Muscle of leg (tissue), 11 donors: ENCODE data around the gene OR2T29. TPM values are rescaled to one million over a fixed set of nuclear protein-coding genes. Genes with fewer than 3 reads are reported as not detected.
"Not testable (repeated sequence)": the region's sequence is repeated elsewhere in the genome, so short reads cannot be mapped to it uniquely, and the experiment has no call there.

Source experiments
- DNase-seq: peaks from one replicate; pipeline ENCODE4 v3.0.0; 2013
- H3K27ac ChIP-seq: one replicate; pipeline ENCODE4 v1.5.1; 2013; ENCODE audit warnings: mild to moderate bottlenecking, low read length, control low read depth
- H3K27me3 ChIP-seq: one replicate; pipeline ENCODE4 v1.6.1; 2013; ENCODE audit warnings: low read length; ENCODE audit not compliant: control insufficient read depth, insufficient read depth
- H3K36me3 ChIP-seq: one replicate; pipeline ENCODE4 v1.6.1; 2013; ENCODE audit warnings: low read length; ENCODE audit not compliant: control insufficient read depth, insufficient read depth
- H3K4me1 ChIP-seq: one replicate; pipeline ENCODE4 v1.6.1; 2013; ENCODE audit warnings: low read length; ENCODE audit not compliant: control insufficient read depth, insufficient read depth
- H3K4me3 ChIP-seq: one replicate; pipeline ENCODE4 v1.5.1; 2013; ENCODE audit warnings: low read length, control low read depth
- H3K9me3 ChIP-seq: replicated peaks from 2 replicates; pipeline ENCODE4 v1.6.1; 2013; ENCODE audit warnings: low read depth, low read length; ENCODE audit not compliant: control insufficient read depth
- WGBS: methylation state at CpG from one replicate; pipeline ENCODE4 v1.1.5; 2013; ENCODE audit warnings: missing lambda C conversion rate; ENCODE audit not compliant: insufficient coverage; 5-methylcytosine and 5-hydroxymethylcytosine counted together
- polyA plus RNA-seq, 8 donors: library from polyadenylated mRNA; unstranded; fragments of 120-200 nt; gene quantifications; one replicate each; pipeline versions ENCODE4 v1.2.1 to v1.2.3, GENCODE V29; 2013; ENCODE audit warnings: inconsistent platforms in 1 of 8, low replicate concordance in 1 of 8; ENCODE audit not compliant: insufficient read length in 8 of 8, insufficient read depth in 1 of 8
- total RNA-seq: library from RNA; stranded (reverse); fragments of 120-200 nt; gene quantifications from one replicate; pipeline ENCODE4 v1.2.4, GENCODE V29; 2013

The OR2T29 gene
- total and polyA plus RNA-seq, 9 donors = not detected

DNA sequence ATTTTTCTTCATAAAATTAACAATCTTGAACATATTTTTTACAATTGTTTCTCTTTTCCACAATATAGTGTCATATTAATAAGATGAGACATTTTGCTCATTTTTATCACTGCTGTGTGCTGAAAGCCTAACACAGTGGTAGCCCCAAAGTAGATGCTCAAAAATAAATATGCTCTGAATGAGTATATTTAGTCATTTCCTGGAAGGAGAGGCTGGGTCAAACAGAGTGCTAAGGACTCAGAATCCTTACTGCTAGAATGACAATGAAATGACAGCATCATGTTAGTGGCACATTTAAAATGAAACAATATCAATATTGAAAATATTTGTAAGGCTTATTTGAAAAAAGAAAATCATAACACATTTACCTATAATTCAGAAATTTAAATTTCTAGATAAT, 25.1 kb downstream of the OR2T29 start:
- H3K27me3 ChIP-seq, H3K36me3 ChIP-seq, DNase-seq, H3K4me1 ChIP-seq, H3K9me3 ChIP-seq, H3K4me3 ChIP-seq, H3K27ac ChIP-seq: not testable (repeated sequence)

DNA sequence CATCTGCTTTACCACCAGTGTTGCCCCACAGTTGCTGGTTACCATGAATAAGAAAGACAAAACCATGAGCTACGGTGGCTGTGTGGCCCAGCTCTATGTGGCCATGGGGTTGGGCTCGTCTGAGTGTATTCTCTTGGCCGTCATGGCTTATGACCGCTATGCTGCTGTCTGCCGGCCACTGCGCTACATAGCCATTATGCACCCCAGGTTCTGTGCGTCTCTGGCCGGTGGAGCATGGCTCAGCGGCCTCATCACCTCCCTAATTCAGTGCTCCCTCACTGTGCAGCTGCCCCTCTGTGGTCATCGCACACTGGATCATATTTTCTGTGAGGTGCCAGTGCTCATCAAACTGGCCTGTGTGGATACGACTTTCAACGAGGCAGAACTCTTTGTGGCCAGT, 40.7 kb downstream of the OR2T29 start:
- H3K27ac ChIP-seq = no peak overlapping the region
- WGBS = 91% methylated on average over 12 of the region's 12 CpGs
- no peak for DNase-seq
- H3K9me3 ChIP-seq = peaks cover 22% of the 10 kb centered on the region
- no peaks in the 10 kb centered on the region for H3K36me3 ChIP-seq
- H3K4me1 ChIP-seq = no peaks in the 10 kb centered on the region
- no peaks in the 10 kb centered on the region for H3K27me3 ChIP-seq
- H3K4me3 ChIP-seq = no peak overlapping the region

DNA sequence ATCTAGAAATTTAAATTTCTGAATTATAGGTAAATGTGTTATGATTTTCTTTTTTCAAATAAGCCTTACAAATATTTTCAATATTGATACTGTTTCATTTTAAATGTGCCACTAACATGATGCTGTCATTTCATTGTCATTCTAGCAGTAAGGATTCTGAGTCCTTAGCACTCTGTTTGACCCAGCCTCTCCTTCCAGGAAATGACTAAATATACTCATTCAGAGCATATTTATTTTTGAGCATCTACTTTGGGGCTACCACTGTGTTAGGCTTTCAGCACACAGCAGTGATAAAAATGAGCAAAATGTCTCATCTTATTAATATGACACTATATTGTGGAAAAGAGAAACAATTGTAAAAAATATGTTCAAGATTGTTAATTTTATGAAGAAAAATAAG, 52.4 kb downstream of the OR2T29 start:
- not testable (repeated sequence) for H3K27ac ChIP-seq, H3K27me3 ChIP-seq, H3K36me3 ChIP-seq, H3K4me1 ChIP-seq, DNase-seq, H3K4me3 ChIP-seq, H3K9me3 ChIP-seq

DNA sequence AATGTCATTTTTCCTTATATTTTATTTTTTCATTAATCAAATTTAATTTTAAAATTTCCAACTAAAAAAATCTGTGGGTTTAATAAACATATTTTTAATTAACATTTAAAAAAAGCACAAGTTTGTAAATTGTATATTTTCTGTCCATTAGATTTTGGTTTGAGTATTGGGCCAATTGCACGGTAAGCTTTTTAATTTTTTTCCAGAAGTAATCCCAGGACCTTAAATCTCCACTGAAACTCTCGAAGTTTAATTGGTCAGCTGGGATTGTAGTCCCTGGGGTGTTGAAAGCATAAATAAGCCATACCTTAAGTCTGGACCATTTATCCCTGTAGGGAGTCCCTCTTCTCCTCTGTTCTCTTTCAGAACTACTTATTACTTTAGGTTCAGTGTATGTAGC, 54.8 kb downstream of the OR2T29 start, which contains the start of gene OR2G6:
Gene OR2G6 (plus strand): TSS at position 301 of the 400 bp plus-strand sequence. CDS start 13,574 bp downstream, outside the sequence.
- not testable (repeated sequence) for H3K36me3 ChIP-seq, H3K4me3 ChIP-seq, H3K27me3 ChIP-seq, H3K27ac ChIP-seq, DNase-seq, H3K9me3 ChIP-seq, H3K4me1 ChIP-seq
- WGBS = no CpG with 5 or more reads among the region's 2 CpGs

Other genes with a start within 250 kb of the OR2T29 start
- not detected for gene OR2M7, start 238.2 kb downstream of the OR2T29 start, total RNA-seq
- not detected for gene OR2M7, start 238.2 kb downstream of the OR2T29 start, polyA plus RNA-seq
- not detected for gene OR14C36, start 214.0 kb downstream of the OR2T29 start, total RNA-seq
- gene OR14C36, start 214.0 kb downstream of the OR2T29 start, polyA plus RNA-seq = not detected
- gene OR2T4, start 201.1 kb downstream of the OR2T29 start, total RNA-seq = not detected
- gene OR2T4, start 201.1 kb downstream of the OR2T29 start, polyA plus RNA-seq = not detected
- not detected for gene OR2T6, start 187.0 kb downstream of the OR2T29 start, total RNA-seq
- gene OR2T6, start 187.0 kb downstream of the OR2T29 start, polyA plus RNA-seq = not detected
- gene OR2T1, start 159.7 kb downstream of the OR2T29 start, total RNA-seq = not detected
- not detected for gene OR2T1, start 159.7 kb downstream of the OR2T29 start, polyA plus RNA-seq
- not detected for gene OR2T2, start 117.1 kb downstream of the OR2T29 start, total RNA-seq
- under 1 TPM in 1 of 8 donors, not detected in 7; 0.06 TPM for gene OR2T2, start 117.1 kb downstream of the OR2T29 start, polyA plus RNA-seq
- gene OR2T3, start 89.4 kb downstream of the OR2T29 start, total RNA-seq = not detected
- not detected for gene OR2T3, start 89.4 kb downstream of the OR2T29 start, polyA plus RNA-seq
- not detected for gene OR2T5, start 74.2 kb downstream of the OR2T29 start, total RNA-seq
- gene OR2T5, start 74.2 kb downstream of the OR2T29 start, polyA plus RNA-seq = not detected
- gene OR2G6, start 54.7 kb downstream of the OR2T29 start, total RNA-seq = not detected
- gene OR2G6, start 54.7 kb downstream of the OR2T29 start, polyA plus RNA-seq = under 1 TPM in 1 of 8 donors, not detected in 7; 0.06 TPM
- not detected for gene OR2T34, start 12.0 kb upstream of the OR2T29 start, total RNA-seq
- not detected for gene OR2T34, start 12.0 kb upstream of the OR2T29 start, polyA plus RNA-seq
- gene OR2T10, start 34.9 kb upstream of the OR2T29 start, total RNA-seq = not detected
- gene OR2T10, start 34.9 kb upstream of the OR2T29 start, polyA plus RNA-seq = not detected
- gene OR2T11, start 72.3 kb upstream of the OR2T29 start, total RNA-seq = not detected
- gene OR2T11, start 72.3 kb upstream of the OR2T29 start, polyA plus RNA-seq = not detected
- not detected for gene OR2T35, start 82.5 kb upstream of the OR2T29 start, total RNA-seq
- under 1 TPM in 1 of 8 donors, not detected in 7; 0.27 TPM for gene OR2T35, start 82.5 kb upstream of the OR2T29 start, polyA plus RNA-seq
- not detected for gene OR2T27, start 92.8 kb upstream of the OR2T29 start, total RNA-seq
- gene OR2T27, start 92.8 kb upstream of the OR2T29 start, polyA plus RNA-seq = not detected
- gene OR14I1, start 140.0 kb upstream of the OR2T29 start, total RNA-seq = not detected
- not detected for gene OR14I1, start 140.0 kb upstream of the OR2T29 start, polyA plus RNA-seq
- gene LYPD8, start 193.0 kb upstream of the OR2T29 start, total RNA-seq = not detected
- gene LYPD8, start 193.0 kb upstream of the OR2T29 start, polyA plus RNA-seq = not detected